H1 (cell line): ENCODE results near the gene CES3. TPM values are rescaled to one million over a fixed set of nuclear protein-coding genes. Genes with fewer than 3 reads are reported as not detected.

Experiments
- CTCF ChIA-PET: fragments of 300-600 bp; sonication (Branson Sonifier 250); formaldehyde crosslinking; loops from one replicate; lab custom pipeline; 2021; ENCODE audit not compliant: partially characterized antibody; lab: Charles Lee
- POLR2A ChIA-PET: fragments of 300-600 bp; sonication (Branson Sonifier 250); formaldehyde crosslinking; loops from one replicate; lab custom pipeline; 2021; ENCODE audit warnings: inconsistent platforms; ENCODE audit not compliant: partially characterized antibody; lab: Charles Lee
- DNase-seq, 2 experiments: peaks; one replicate each; pipeline versions ENCODE4 v3.0.0 to v3.0.0-alpha.2; 2010 to 2022; ENCODE audit warnings: low spot score in 2 of 2, low read depth in 1 of 2, mixed read lengths in 1 of 2
- FAIRE-seq: peaks from 2 replicates; lab custom pipeline; 2011; peaks lifted over from hg19 to GRCh38; lab: Jason Lieb, UNC
- H2AFZ ChIP-seq: 2 replicates; pipeline ENCODE4 v1.8.1; 2012; ENCODE audit warnings: low read length, inconsistent platforms
- H2AK5ac ChIP-seq: 2 replicates; pipeline ENCODE4 v1.6.1; 2013; ENCODE audit warnings: low read depth, low read length
- H2BK120ac ChIP-seq: replicated peaks from 2 replicates; pipeline ENCODE3; 2013; ENCODE audit warnings: low read depth, low read length, inconsistent platforms
- H2BK12ac ChIP-seq: 2 replicates; pipeline ENCODE4 v1.6.1; 2013; ENCODE audit warnings: low read depth, low read length
- H2BK15ac ChIP-seq: 2 replicates; pipeline ENCODE4 v1.6.1; 2013; ENCODE audit warnings: low read length
- H2BK20ac ChIP-seq: 2 replicates; pipeline ENCODE4 v1.6.1; 2013; ENCODE audit warnings: low read length
- H2BK5ac ChIP-seq: 2 replicates; pipeline ENCODE4 v1.6.1; 2013; ENCODE audit warnings: low read depth, low read length
- H3K14ac ChIP-seq: 2 replicates; pipeline ENCODE4 v1.6.1; 2013; ENCODE audit warnings: inconsistent platforms; ENCODE audit not compliant: insufficient read length
- H3K18ac ChIP-seq: 2 replicates; pipeline ENCODE4 v1.6.1; 2013; ENCODE audit warnings: low read length; ENCODE audit errors: extremely low read depth
- H3K23ac ChIP-seq: 2 replicates; pipeline ENCODE4 v1.6.1; 2013; ENCODE audit warnings: inconsistent platforms; ENCODE audit not compliant: insufficient read length
- H3K23me2 ChIP-seq: 2 replicates; pipeline ENCODE4 v1.6.1; 2013; ENCODE audit warnings: low read depth, low read length
- H3K27ac ChIP-seq: 2 replicates; pipeline ENCODE4 v1.6.1; 2011; ENCODE audit warnings: low read depth, low read length, inconsistent platforms
- H3K27me3 ChIP-seq, 4 experiments: replicated peaks in 1 of 4; 1 replicate in 1 of 4; 2 replicates in 3 of 4; pipeline versions ENCODE4 v1.6.1 to v1.8.1; 2011 to 2013; ENCODE audit warnings: low read length in 3 of 4, mild to moderate bottlenecking in 3 of 4, inconsistent platforms in 2 of 4, mixed read lengths in 2 of 4, moderate library complexity in 1 of 4; ENCODE audit not compliant: control insufficient read depth in 3 of 4, insufficient read depth in 3 of 4; ENCODE audit errors: extremely low read depth in 1 of 4
- H3K36me3 ChIP-seq, 4 experiments: 2 replicates each; pipeline versions ENCODE4 v1.6.1 to v1.8.1; 2011 to 2013; ENCODE audit warnings: mild to moderate bottlenecking in 4 of 4, low read length in 3 of 4, moderate library complexity in 2 of 4, control low read depth in 1 of 4, inconsistent platforms in 1 of 4; ENCODE audit not compliant: insufficient read depth in 4 of 4, control insufficient read depth in 2 of 4
- H3K4ac ChIP-seq: replicated peaks from 2 replicates; pipeline ENCODE3; 2013; ENCODE audit warnings: low read length, low read depth, mixed read lengths, inconsistent platforms; ENCODE audit not compliant: insufficient read length
- H3K4me1 ChIP-seq, 4 experiments: replicated peaks in 1 of 4; 1 replicate in 1 of 4; 2 replicates in 3 of 4; pipeline versions ENCODE4 v1.6.1 to v1.8.1; 2011 to 2013; ENCODE audit warnings: low read length in 3 of 4, inconsistent platforms in 2 of 4, mixed read lengths in 1 of 4; ENCODE audit not compliant: insufficient read depth in 4 of 4, control insufficient read depth in 3 of 4
- H3K4me2 ChIP-seq, 2 experiments: 2 replicates each; pipeline versions ENCODE4 v1.6.1 to v1.8.1; 2011 to 2013; ENCODE audit warnings: low read depth in 2 of 2, low read length in 2 of 2, control low read depth in 1 of 2, inconsistent platforms in 1 of 2, mild to moderate bottlenecking in 1 of 2; ENCODE audit not compliant: insufficient read depth in 1 of 2
- H3K4me3 ChIP-seq, 4 experiments: fragments of 200-600, 300-600 bp in 1 of 4; sonication (generic), shearing (Covaris generic), sonication (Bioruptor Twin) in 1 of 4; 2 replicates each; pipeline versions ENCODE4 v1.5.1 to v1.8.1; 2011 to 2016; ENCODE audit warnings: low read length in 4 of 4, low read depth in 3 of 4, control low read depth in 2 of 4, inconsistent platforms in 2 of 4, mild to moderate bottlenecking in 2 of 4, mixed read lengths in 1 of 4, moderate library complexity in 1 of 4; ENCODE audit not compliant: insufficient read depth in 2 of 4; ENCODE audit errors: extremely low read depth in 1 of 4
- H3K56ac ChIP-seq: replicated peaks from 2 replicates; pipeline ENCODE3; 2013; ENCODE audit warnings: low read depth, mild to moderate bottlenecking, mixed read lengths, low read length, inconsistent platforms; ENCODE audit not compliant: insufficient read length
- H3K79me1 ChIP-seq: 2 replicates; pipeline ENCODE4 v1.6.1; 2013; ENCODE audit warnings: low read depth, low read length, control low read depth
- H3K79me2 ChIP-seq, 2 experiments: 2 replicates each; pipeline versions ENCODE4 v1.6.1 to v1.8.1; 2012 to 2013; ENCODE audit warnings: low read length in 2 of 2, mild to moderate bottlenecking in 2 of 2, inconsistent platforms in 1 of 2; ENCODE audit not compliant: insufficient read depth in 2 of 2, control insufficient read depth in 1 of 2
- H3K9ac ChIP-seq, 4 experiments: replicated peaks in 1 of 4; 1 replicate in 1 of 4; 2 replicates in 3 of 4; pipeline versions ENCODE4 v1.6.1 to v1.8.1; 2011 to 2013; ENCODE audit warnings: low read depth in 3 of 4, low read length in 3 of 4, control low read depth in 2 of 4, mild to moderate bottlenecking in 2 of 4, moderate library complexity in 2 of 4, inconsistent platforms in 1 of 4; ENCODE audit errors: extremely low read depth in 1 of 4
- H3K9me3 ChIP-seq, 2 experiments: 2 replicates each; pipeline versions ENCODE4 v1.6.1 to v1.8.1; 2012 to 2013; ENCODE audit warnings: mild to moderate bottlenecking in 2 of 2, moderate library complexity in 2 of 2, control low read depth in 1 of 2, inconsistent platforms in 1 of 2, low read depth in 1 of 2, low read length in 1 of 2, mixed read lengths in 1 of 2; ENCODE audit not compliant: insufficient read depth in 2 of 2
- H4K20me1 ChIP-seq, 2 experiments: replicated peaks in 1 of 2; 2 replicates each; pipeline versions ENCODE3 to v1.8.1; 2011 to 2013; ENCODE audit warnings: inconsistent platforms in 2 of 2, low read length in 2 of 2, mild to moderate bottlenecking in 1 of 2; ENCODE audit not compliant: insufficient read depth in 2 of 2, control insufficient read depth in 1 of 2
- H4K5ac ChIP-seq: 2 replicates; pipeline ENCODE4 v1.6.1; 2013; ENCODE audit warnings: low read length, low read depth, mixed read lengths, inconsistent platforms; ENCODE audit not compliant: insufficient read length
- H4K8ac ChIP-seq: 2 replicates; pipeline ENCODE4 v1.8.0; 2013; ENCODE audit warnings: mild to moderate bottlenecking, moderate library complexity, low read length, inconsistent platforms; ENCODE audit not compliant: insufficient read depth; ENCODE audit errors: extremely low read depth
- H4K91ac ChIP-seq: replicated peaks from 2 replicates; pipeline ENCODE3; 2013; ENCODE audit warnings: low read length, mixed read lengths, inconsistent platforms; ENCODE audit not compliant: insufficient read length
- CBX5 ChIP-seq: fragments of 300-800, 300-1000 bp; sonication (generic); IDR thresholded peaks from 2 replicates; pipeline ENCODE4 v1.7.1; 2016; ENCODE audit warnings: antibody characterized with exemption, low read length, low read depth
- KDM5A ChIP-seq: fragments of 200-600 bp; IDR thresholded peaks from 2 replicates; pipeline ENCODE4 v1.7.1; 2012; ENCODE audit warnings: mild to moderate bottlenecking, low read length, inconsistent platforms, mixed read lengths
- NRF1 ChIP-seq: IDR thresholded peaks from 2 replicates; pipeline ENCODE4 v1.6.1; 2011; ENCODE audit warnings: mild to moderate bottlenecking, low read depth, low read length, improper control_type of control experiment
- POLR2AphosphoS5 ChIP-seq: IDR thresholded peaks from 2 replicates; pipeline ENCODE4 v1.6.1; 2011; ENCODE audit warnings: low read depth, low read length
- SIX5 ChIP-seq: IDR thresholded peaks from 2 replicates; pipeline ENCODE4 v1.6.1; 2011; ENCODE audit warnings: mild to moderate bottlenecking, low read depth, low read length
- TBP ChIP-seq: IDR thresholded peaks from 2 replicates; pipeline ENCODE4 v1.6.1; 2011; ENCODE audit warnings: low read depth, low read length, improper control_type of control experiment
- WGBS, 2 experiments: shearing (Covaris generic) in 1 of 2; methylation state at CpG; one replicate each; pipeline versions ENCODE4 v1.1.6 to v1.1.7; 2013 to 2015; ENCODE audit warnings: low lambda C conversion rate in 2 of 2, mixed read lengths in 2 of 2, inconsistent platforms in 1 of 2, low coverage in 1 of 2, missing lambda C conversion rate in 1 of 2; ENCODE audit not compliant: insufficient replicate concordance in 2 of 2, insufficient coverage in 1 of 2, insufficient read length in 1 of 2; ENCODE audit errors: extremely low coverage in 1 of 2, missing lambda C conversion rate in 1 of 2; 5-methylcytosine and 5-hydroxymethylcytosine counted together
- polyA plus RNA-seq, 7 experiments: library from polyadenylated mRNA; depleted of rRNA in 3 of 7; stranded (reverse) in 5 of 7; unstranded in 2 of 7; fragments of >200 nt in 5 of 7; fragments of 200-250 nt in 2 of 7; gene quantifications; 1 replicate in 5 of 7; 2 replicates in 1 of 7; 4 replicates in 1 of 7; pipeline versions ENCODE4 v1.2.1 to v1.2.3, GENCODE V29; 2011 to 2013; ENCODE audit warnings: missing spikeins in 2 of 7, mixed read lengths in 2 of 7
- total RNA-seq: library from RNA; stranded (reverse); fragmentation: NEBNext Ultra II Directional; extraction: Animal tissue kit (Norgen Biotek cat#: 25700); gene quantifications from 2 replicates; pipeline ENCODE4 v1.2.1, GENCODE V29; 2021

Gene CES3
- total and polyA plus RNA-seq, 2 of the 8 experiments (the other 6 are each of a cell fraction or from before 2014, with no cell fraction given), result 1.6 to 2.2 TPM

DNA sequence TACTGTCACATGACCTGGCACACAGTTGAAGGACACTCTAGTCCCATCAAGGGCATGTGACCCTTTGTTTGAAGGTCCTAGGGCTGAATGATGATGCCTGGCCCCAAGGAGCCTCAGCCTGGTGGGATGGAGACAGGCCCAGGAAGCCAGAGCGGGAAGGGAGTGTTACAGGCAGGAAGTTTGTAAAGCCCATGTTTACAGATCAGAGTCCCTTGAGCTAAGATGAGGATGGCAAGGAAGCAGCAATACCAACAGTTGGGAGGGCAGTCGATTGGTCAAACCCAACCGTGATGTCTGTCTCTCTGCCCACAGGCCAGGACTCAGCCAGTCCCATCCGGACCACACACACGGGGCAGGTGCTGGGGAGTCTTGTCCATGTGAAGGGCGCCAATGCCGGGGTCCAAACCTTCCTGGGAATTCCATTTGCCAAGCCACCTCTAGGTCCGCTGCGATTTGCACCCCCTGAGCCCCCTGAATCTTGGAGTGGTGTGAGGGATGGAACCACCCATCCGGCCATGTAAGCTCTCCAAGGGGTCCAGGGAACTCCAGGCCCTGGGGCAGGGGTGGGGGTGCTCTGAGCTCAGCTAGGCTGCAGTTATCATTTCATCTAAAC lies 23.2 kb upstream of the CES3 start:
- no peak for TF ChIP-seq POLR2AphosphoS5
- TF ChIP-seq SIX5, result no peak
- TF ChIP-seq CBX5, result no peak
- TF ChIP-seq NRF1, result no peak
- TF ChIP-seq KDM5A, result no peak
- no peak for TF ChIP-seq TBP
- H3K4me2 ChIP-seq, result no peak overlapping the region
- no peak overlapping the region for H2BK12ac ChIP-seq
- ChIA-PET CTCF (interaction anchor here (1.2 to 3.2 kb wide), 3 partner anchors 10 to 43 kb away, joined by 3 to 10 read pairs (median 5); no protein-coding TSS in a partner anchor), POLR2A (no interaction called here)
- peaks cover 15% of the 10 kb centered on the region; the same call in 1 of the 2 replicates for H3K23me2 ChIP-seq
- no peak overlapping the region for H2BK5ac ChIP-seq
- peaks cover 3 to 13% (median 12%) of the 10 kb centered on the region in 4 experiments; a peak in 7 of 8 replicates for H3K36me3 ChIP-seq
- no peaks in the 10 kb centered on the region; a peak in 1 of 4 replicates for H3K79me2 ChIP-seq
- no peak overlapping the region for H2AFZ ChIP-seq
- no peak overlapping the region for H2BK20ac ChIP-seq
- no peak overlapping the region for H2AK5ac ChIP-seq
- peaks cover 2 to 11% of the 10 kb centered on the region in 2 experiments for H4K20me1 ChIP-seq
- no peak overlapping the region for H3K56ac ChIP-seq
- WGBS, 2 experiments, result 88% methylated on average over 10 of the region's 10 CpGs; no CpG with 5 or more reads in 1 of the 2 experiments
- H3K9ac ChIP-seq, result no peak overlapping the region
- no peak overlapping the region for H3K4ac ChIP-seq
- H2BK15ac ChIP-seq, result no peak overlapping the region
- no peak overlapping the region for H4K5ac ChIP-seq
- no peak for DNase-seq
- H3K27ac ChIP-seq, result no peak overlapping the region
- no peak overlapping the region for H4K91ac ChIP-seq
- no peak overlapping the region for H3K14ac ChIP-seq
- no peak overlapping the region for H3K18ac ChIP-seq
- peaks cover 0 to 9% (median 6%) of the 10 kb centered on the region in 4 experiments; a peak in 4 of 7 replicates for H3K27me3 ChIP-seq
- H3K23ac ChIP-seq, result no peak overlapping the region
- H3K9me3 ChIP-seq, result no peaks in the 10 kb centered on the region
- H3K4me3 ChIP-seq, result no peak overlapping the region
- H3K4me1 ChIP-seq, result peaks cover 0 to 9% (median 5%) of the 10 kb centered on the region in 4 experiments; a peak in 4 of 7 replicates
- H4K8ac ChIP-seq, result 0 out of 2 replicates have a peak overlapping the region, but pooled peaks have one; percentile 57
- FAIRE-seq, result no peak
- H3K79me1 ChIP-seq, result peaks cover 2% of the 10 kb centered on the region; the same call in 1 of the 2 replicates
- H2BK120ac ChIP-seq, result no peak overlapping the region
